ENCODE data around the gene UGCG. TPM values are rescaled to one million over a fixed set of nuclear protein-coding genes. Genes with fewer than 3 reads are reported as not detected.

The UGCG gene
- total RNA-seq, 1 donor from 2014 or later: 33.1 TPM

DNA sequence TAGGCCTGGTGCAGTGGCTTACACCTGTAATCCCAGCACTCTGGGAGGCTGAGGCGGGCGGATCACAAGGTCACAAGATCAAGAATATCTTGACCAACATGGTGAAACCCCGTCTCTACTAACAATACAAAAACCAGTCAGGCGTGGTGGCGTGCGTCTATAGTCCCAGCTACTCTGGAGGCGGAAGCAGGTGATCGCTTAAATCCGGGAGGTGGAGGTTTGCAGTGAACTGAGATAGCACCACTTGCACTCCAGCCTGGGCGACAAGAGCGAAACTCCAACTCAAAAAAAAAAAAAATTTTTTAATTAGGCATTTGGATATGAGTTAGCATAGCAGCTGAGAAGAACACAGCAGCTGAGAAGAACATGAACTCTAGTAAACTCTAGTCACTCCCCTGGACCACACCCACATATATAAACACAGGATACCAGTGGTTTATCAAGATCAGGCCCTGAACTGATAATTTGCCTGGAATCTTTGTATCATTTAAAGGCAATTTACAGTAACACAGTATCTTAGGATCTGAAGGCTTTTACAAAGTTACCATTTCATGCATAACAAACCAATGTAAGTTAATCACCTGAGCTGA lies 4.6 kb upstream of the UGCG start:
- no peaks in the 10 kb centered on the region for H3K9me3 ChIP-seq
- H3K4me1 ChIP-seq: no peaks in the 10 kb centered on the region
- no peak overlapping the region for H3K4me3 ChIP-seq
- no peaks in the 10 kb centered on the region for H3K27me3 ChIP-seq
- intact Hi-C loops (cut with DNase I): loop anchor here (10.0 kb wide), 1 partner anchor 443 kb away; the partner anchor contains the start of gene PTBP3
- no peak for DNase-seq (ENCODE audit: extremely low spot score in 2 of 2)
- no peaks in the 10 kb centered on the region for H3K36me3 ChIP-seq
- no peak overlapping the region for H3K27ac ChIP-seq
- TF ChIP-seq, protein P1, sequence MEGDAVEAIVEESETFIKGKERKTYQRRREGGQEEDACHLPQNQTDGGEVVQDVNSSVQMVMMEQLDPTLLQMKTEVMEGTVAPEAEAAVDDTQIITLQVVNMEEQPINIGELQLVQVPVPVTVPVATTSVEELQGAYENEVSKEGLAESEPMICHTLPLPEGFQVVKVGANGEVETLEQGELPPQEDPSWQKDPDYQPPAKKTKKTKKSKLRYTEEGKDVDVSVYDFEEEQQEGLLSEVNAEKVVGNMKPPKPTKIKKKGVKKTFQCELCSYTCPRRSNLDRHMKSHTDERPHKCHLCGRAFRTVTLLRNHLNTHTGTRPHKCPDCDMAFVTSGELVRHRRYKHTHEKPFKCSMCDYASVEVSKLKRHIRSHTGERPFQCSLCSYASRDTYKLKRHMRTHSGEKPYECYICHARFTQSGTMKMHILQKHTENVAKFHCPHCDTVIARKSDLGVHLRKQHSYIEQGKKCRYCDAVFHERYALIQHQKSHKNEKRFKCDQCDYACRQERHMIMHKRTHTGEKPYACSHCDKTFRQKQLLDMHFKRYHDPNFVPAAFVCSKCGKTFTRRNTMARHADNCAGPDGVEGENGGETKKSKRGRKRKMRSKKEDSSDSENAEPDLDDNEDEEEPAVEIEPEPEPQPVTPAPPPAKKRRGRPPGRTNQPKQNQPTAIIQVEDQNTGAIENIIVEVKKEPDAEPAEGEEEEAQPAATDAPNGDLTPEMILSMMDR (IDR thresholded peaks at IDR 0.05): no peak
- TF ChIP-seq POLR2A (IDR thresholded peaks at IDR 0.05) (no peak), POLR2AphosphoS5 (IDR thresholded peaks at IDR 0.05; ENCODE audit: insufficient read depth in 1 of 2, low read depth in 1 of 2) (no peak)

DNA sequence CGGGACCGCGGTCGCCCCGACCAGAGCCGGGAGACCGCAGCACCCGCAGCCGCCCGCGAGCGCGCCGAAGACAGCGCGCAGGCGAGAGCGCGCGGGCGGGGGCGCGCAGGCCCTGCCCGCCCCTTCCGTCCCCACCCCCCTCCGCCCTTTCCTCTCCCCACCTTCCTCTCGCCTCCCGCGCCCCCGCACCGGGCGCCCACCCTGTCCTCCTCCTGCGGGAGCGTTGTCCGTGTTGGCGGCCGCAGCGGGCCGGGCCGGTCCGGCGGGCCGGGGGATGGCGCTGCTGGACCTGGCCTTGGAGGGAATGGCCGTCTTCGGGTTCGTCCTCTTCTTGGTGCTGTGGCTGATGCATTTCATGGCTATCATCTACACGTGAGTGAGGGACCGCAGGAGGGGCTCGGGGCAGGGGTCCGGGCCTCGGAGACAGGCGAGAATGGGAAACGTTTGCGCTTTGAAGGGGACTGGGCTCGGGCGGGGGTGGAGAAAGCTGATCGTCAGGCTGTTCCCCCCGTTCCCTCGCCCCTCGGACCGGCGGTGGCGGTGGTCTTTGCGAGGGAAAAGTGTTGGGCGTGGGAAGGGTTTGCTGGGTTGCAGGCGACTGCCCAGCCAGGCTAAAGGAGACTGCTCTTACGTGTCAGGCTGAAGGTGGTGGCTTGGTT lies 457 bp downstream of the UGCG start:
- peak overlapping the region; percentile 95 to 99 for H3K4me3 ChIP-seq
- no peaks in the 10 kb centered on the region for H3K9me3 ChIP-seq
- TF ChIP-seq POLR2AphosphoS5 (IDR thresholded peaks at IDR 0.05; ENCODE audit: insufficient read depth in 1 of 2, low read depth in 1 of 2) (no peak), POLR2A (IDR thresholded peaks at IDR 0.05) (no peak)
- TF ChIP-seq, protein P1 (IDR thresholded peaks at IDR 0.05): no peak
- H3K27ac ChIP-seq: peak overlapping the region; percentile 97
- DNase-seq (ENCODE audit: extremely low spot score in 2 of 2): peak in 1 of 2 donors; percentile 89
- intact Hi-C loops (cut with DNase I): loop anchor here (2.0 to 10.0 kb wide), 2 partner anchors 178 to 438 kb away; partner anchors contain the start of gene PTBP3
- no peaks in the 10 kb centered on the region for H3K27me3 ChIP-seq
- H3K4me1 ChIP-seq: peaks cover 35% of the 10 kb centered on the region
- H3K36me3 ChIP-seq: no peaks in the 10 kb centered on the region

DNA sequence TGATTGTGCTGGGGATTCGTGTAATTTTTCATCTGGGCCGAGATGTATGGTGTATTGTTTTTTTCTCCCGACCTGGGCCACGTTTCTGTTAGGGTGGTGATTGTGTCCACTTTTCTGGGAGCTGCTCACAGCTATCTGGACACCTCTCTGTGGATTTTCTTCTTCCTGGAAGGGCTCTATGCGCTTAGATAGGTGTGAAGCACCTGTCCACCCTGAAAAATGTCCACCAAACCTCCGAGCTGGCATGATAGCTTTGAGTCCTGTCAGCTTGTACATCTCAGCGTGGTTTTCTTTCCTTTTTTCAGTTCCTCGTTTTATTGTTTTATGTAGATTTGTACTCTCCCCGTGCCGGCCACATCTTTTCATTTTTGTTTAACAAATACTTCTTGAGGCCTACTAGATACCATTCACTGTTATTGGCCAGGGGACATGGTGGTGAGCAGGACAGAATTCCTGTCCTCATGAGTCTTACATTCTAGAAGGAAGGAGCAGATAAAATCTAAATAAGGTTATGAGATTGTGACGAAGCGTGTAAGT lies 1.1 kb downstream of the UGCG start:
- H3K27ac ChIP-seq: peak overlapping the region; percentile 97
- peak overlapping the region; percentile 95 to 99 for H3K4me3 ChIP-seq
- intact Hi-C loops (cut with DNase I): loop anchor here (2.0 to 10.0 kb wide), 2 partner anchors 177 to 437 kb away; partner anchors contain the start of gene PTBP3
- no peaks in the 10 kb centered on the region for H3K9me3 ChIP-seq
- DNase-seq (ENCODE audit: extremely low spot score in 2 of 2): no peak
- H3K4me1 ChIP-seq: peaks cover 41% of the 10 kb centered on the region
- no peaks in the 10 kb centered on the region for H3K27me3 ChIP-seq
- no peak for TF ChIP-seq POLR2A (IDR thresholded peaks at IDR 0.05)
- TF ChIP-seq POLR2AphosphoS5 (IDR thresholded peaks at IDR 0.05; ENCODE audit: insufficient read depth in 1 of 2, low read depth in 1 of 2): no peak
- TF ChIP-seq, protein P1 (IDR thresholded peaks at IDR 0.05): no peak
- no peaks in the 10 kb centered on the region for H3K36me3 ChIP-seq

DNA sequence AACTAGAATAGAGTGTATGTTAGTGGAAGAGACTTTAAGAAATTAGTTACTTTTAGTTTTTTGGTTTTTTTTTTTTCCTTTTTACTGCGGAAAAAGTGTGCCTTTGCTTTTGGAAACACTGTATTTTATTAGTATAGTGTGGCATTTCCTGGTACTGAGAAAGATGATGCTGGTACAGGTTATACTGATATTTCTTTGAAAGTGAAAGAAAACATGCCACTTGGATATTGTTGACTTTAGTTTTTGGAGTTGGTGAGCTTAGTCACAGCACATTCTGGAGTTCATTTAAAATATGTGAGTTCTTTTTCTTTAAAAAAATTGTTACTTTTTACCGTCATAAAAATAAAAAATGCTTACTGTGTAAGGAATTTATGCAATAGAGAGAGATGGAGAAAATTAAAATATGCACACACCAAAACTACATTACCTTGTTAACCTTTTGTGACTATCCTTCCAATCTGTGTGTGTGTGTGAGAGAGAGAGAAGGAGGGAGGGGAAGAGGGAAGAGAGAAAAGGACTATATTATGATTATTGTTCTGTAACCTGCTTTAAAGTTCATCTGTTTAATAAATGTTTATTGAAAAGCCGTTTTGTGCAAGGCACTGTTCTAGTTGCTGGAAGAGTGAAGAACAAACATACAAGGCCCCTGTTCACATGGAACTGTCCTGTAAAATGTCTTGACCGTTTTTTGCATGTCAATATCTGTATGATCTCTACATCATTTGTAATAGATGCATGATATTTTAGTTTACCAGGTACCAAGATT lies 1.9 kb downstream of the UGCG start:
- no peak for DNase-seq (ENCODE audit: extremely low spot score in 2 of 2)
- H3K9me3 ChIP-seq: no peaks in the 10 kb centered on the region
- H3K4me1 ChIP-seq: peaks cover 49% of the 10 kb centered on the region
- H3K4me3 ChIP-seq: peak overlapping the region; percentile 95 to 99
- H3K36me3 ChIP-seq: no peaks in the 10 kb centered on the region
- H3K27me3 ChIP-seq: no peaks in the 10 kb centered on the region
- no peak for TF ChIP-seq POLR2A (IDR thresholded peaks at IDR 0.05)
- TF ChIP-seq, protein P1 (IDR thresholded peaks at IDR 0.05): no peak
- no peak for TF ChIP-seq POLR2AphosphoS5 (IDR thresholded peaks at IDR 0.05; ENCODE audit: insufficient read depth in 1 of 2, low read depth in 1 of 2)
- peak overlapping the region; percentile 97 for H3K27ac ChIP-seq
- intact Hi-C loops (cut with DNase I): loop anchor here (10.0 kb wide), 1 partner anchor 436 kb away; the partner anchor contains the start of gene PTBP3
